Mesenchymal stem cell (in vitro differentiated cells and primary cell): Measurements from ENCODE around the gene DCTN1.

Source experiments
- DNase-seq: peaks from one replicate; pipeline ENCODE4 v3.0.0-alpha.2; 2013
- H2AFZ ChIP-seq: one replicate; pipeline ENCODE4 v1.6.1; 2013; ENCODE audit warnings: low read depth, mild to moderate bottlenecking, control low read depth, inconsistent platforms, low read length, moderate library complexity
- H2AK5ac ChIP-seq: 2 replicates; pipeline ENCODE4 v1.6.1; 2013; ENCODE audit warnings: low read length, moderate library complexity, mild to moderate bottlenecking, inconsistent platforms; ENCODE audit not compliant: severe bottlenecking
- H2BK120ac ChIP-seq: one replicate; pipeline ENCODE4 v1.6.1; 2013; ENCODE audit warnings: low read depth, mild to moderate bottlenecking, inconsistent platforms, low read length, moderate library complexity
- H2BK12ac ChIP-seq, 2 experiments: one replicate each; pipeline ENCODE4 v1.6.1; 2013; ENCODE audit warnings: inconsistent platforms in 2 of 2, low read length in 2 of 2, mild to moderate bottlenecking in 2 of 2, moderate library complexity in 2 of 2, control low read depth in 1 of 2
- H2BK15ac ChIP-seq: one replicate; pipeline ENCODE4 v1.6.1; 2013; ENCODE audit warnings: mild to moderate bottlenecking, low read depth, inconsistent platforms; ENCODE audit not compliant: poor library complexity, severe bottlenecking
- H2BK5ac ChIP-seq: 2 replicates; pipeline ENCODE4 v1.6.1; 2013; ENCODE audit warnings: low read depth, mild to moderate bottlenecking, low read length, control low read depth, inconsistent platforms; ENCODE audit not compliant: poor library complexity, severe bottlenecking
- H3K14ac ChIP-seq, 2 experiments: one replicate each; pipeline ENCODE4 v1.6.1; 2013; ENCODE audit warnings: inconsistent platforms in 2 of 2, low read length in 2 of 2, control low read depth in 1 of 2, mild to moderate bottlenecking in 1 of 2, moderate library complexity in 1 of 2
- H3K18ac ChIP-seq, 2 experiments: one replicate each; pipeline ENCODE4 v1.6.1; 2013; ENCODE audit warnings: inconsistent platforms in 2 of 2, low read length in 2 of 2, control low read depth in 1 of 2, low read depth in 1 of 2, mild to moderate bottlenecking in 1 of 2
- H3K23ac ChIP-seq, 2 experiments: one replicate each; pipeline ENCODE4 v1.6.1; 2013; ENCODE audit warnings: inconsistent platforms in 2 of 2, low read length in 2 of 2, mild to moderate bottlenecking in 2 of 2, moderate library complexity in 2 of 2, control low read depth in 1 of 2
- H3K27ac ChIP-seq: 2 replicates; pipeline ENCODE4 v1.5.1; 2013; ENCODE audit warnings: mild to moderate bottlenecking, moderate library complexity, low read length, control low read depth, inconsistent platforms; ENCODE audit not compliant: poor library complexity, severe bottlenecking
- H3K27me3 ChIP-seq, 2 experiments: 2 replicates each; pipeline versions ENCODE4 v1.6.1 to v1.7.0; 2013; ENCODE audit warnings: low read length in 2 of 2, mild to moderate bottlenecking in 2 of 2, moderate library complexity in 2 of 2, control low read depth in 1 of 2, inconsistent platforms in 1 of 2; ENCODE audit not compliant: control insufficient read depth in 1 of 2, insufficient read depth in 1 of 2
- H3K36me3 ChIP-seq, 2 experiments: 2 replicates each; pipeline versions ENCODE4 v1.6.1 to v1.7.0; 2013; ENCODE audit warnings: low read length in 2 of 2, control low read depth in 1 of 2, inconsistent platforms in 1 of 2, low read depth in 1 of 2, mild to moderate bottlenecking in 1 of 2; ENCODE audit not compliant: insufficient read depth in 2 of 2, control insufficient read depth in 1 of 2
- H3K4ac ChIP-seq, 2 experiments: one replicate each; pipeline ENCODE4 v1.6.1; 2013; ENCODE audit warnings: inconsistent platforms in 2 of 2, low read length in 2 of 2, mild to moderate bottlenecking in 2 of 2, moderate library complexity in 2 of 2, control low read depth in 1 of 2, low read depth in 1 of 2
- H3K4me1 ChIP-seq: 2 replicates; pipeline ENCODE4 v1.6.1; 2013; ENCODE audit warnings: low read depth, low read length, control low read depth; ENCODE audit not compliant: control insufficient read depth, insufficient read depth
- H3K4me2 ChIP-seq: 2 replicates; pipeline ENCODE4 v1.6.1; 2013; ENCODE audit warnings: low read length, mild to moderate bottlenecking, inconsistent platforms; ENCODE audit not compliant: poor library complexity, severe bottlenecking
- H3K4me3 ChIP-seq, 2 experiments: 2 replicates each; pipeline versions ENCODE4 v1.5.1 to v1.7.0; 2013; ENCODE audit warnings: low read length in 2 of 2, mild to moderate bottlenecking in 2 of 2, control low read depth in 1 of 2, low read depth in 1 of 2; ENCODE audit not compliant: insufficient read depth in 1 of 2
- H3K79me1 ChIP-seq: replicated peaks from 2 replicates; pipeline ENCODE4 v1.6.1; 2013; ENCODE audit warnings: mild to moderate bottlenecking, control low read depth, low read length, inconsistent platforms; ENCODE audit not compliant: poor library complexity, severe bottlenecking
- H3K9ac ChIP-seq: 2 replicates; pipeline ENCODE4 v1.7.0; 2013; ENCODE audit warnings: mild to moderate bottlenecking, low read length, moderate library complexity
- H3K9me3 ChIP-seq: 2 replicates; pipeline ENCODE4 v1.7.0; 2013; ENCODE audit warnings: mild to moderate bottlenecking, low read length; ENCODE audit not compliant: control insufficient read depth
- H4K8ac ChIP-seq: one replicate; pipeline ENCODE4 v1.6.1; 2013; ENCODE audit warnings: inconsistent platforms, mild to moderate bottlenecking, low read length, moderate library complexity
- H4K91ac ChIP-seq: one replicate; pipeline ENCODE4 v1.6.1; 2013; ENCODE audit warnings: mild to moderate bottlenecking, low read length, inconsistent platforms
- WGBS: methylation state at CpG from one replicate; pipeline ENCODE4 v1.1.7; 2013; ENCODE audit warnings: mixed read lengths; 5-methylcytosine and 5-hydroxymethylcytosine counted together

The DCTN1 gene

GRCh38 chr2:74396149-74396548, 16.0 kb upstream of the DCTN1 start:
- 88% methylated on average over 1 of the region's 2 CpGs for WGBS
- Histone ChIP-seq H4K91ac (no peak overlapping the region), H2AFZ (no peak overlapping the region), H2BK120ac (no peak overlapping the region), H3K14ac (no peak overlapping the region), H4K8ac (no peak overlapping the region), H3K79me1 (no peaks in the 10 kb centered on the region), H3K36me3 (no peaks in the 10 kb centered on the region), H3K4me1 (peaks cover 2% of the 10 kb centered on the region), H2BK5ac (no peak overlapping the region), H3K4ac (no peak overlapping the region), H3K23ac (no peak overlapping the region), H2AK5ac (no peak overlapping the region), H2BK15ac (no peak overlapping the region), H3K18ac (no peak overlapping the region), H3K27me3 (no peaks in the 10 kb centered on the region), H3K9me3 (no peaks in the 10 kb centered on the region), H3K9ac (no peak overlapping the region), H3K4me2 (no peak overlapping the region), H3K4me3 (no peak overlapping the region), H3K27ac (no peak overlapping the region), H2BK12ac (no peak overlapping the region)
- DNase-seq: no peak

GRCh38 chr2:74393525-74393924, 13.4 kb upstream of the DCTN1 start:
- Histone ChIP-seq H3K18ac (no peak overlapping the region), H3K27ac (no peak overlapping the region), H2BK15ac (no peak overlapping the region), H3K9ac (no peak overlapping the region), H2BK12ac (no peak overlapping the region), H3K4me1 (peaks cover 2% of the 10 kb centered on the region), H3K9me3 (no peaks in the 10 kb centered on the region), H3K14ac (no peak overlapping the region), H3K4me3 (no peak overlapping the region), H3K4ac (no peak overlapping the region), H3K4me2 (no peak overlapping the region), H3K36me3 (no peaks in the 10 kb centered on the region), H3K79me1 (peaks cover 6% of the 10 kb centered on the region), H2BK5ac (no peak overlapping the region), H2BK120ac (no peak overlapping the region), H3K27me3 (no peaks in the 10 kb centered on the region), H2AFZ (no peak overlapping the region), H2AK5ac (no peak overlapping the region), H4K91ac (no peak overlapping the region), H3K23ac (no peak overlapping the region), H4K8ac (no peak overlapping the region)
- whole genome bisulfite sequencing: 89% methylated on average over 1 of the region's 1 CpG
- no peak for DNase-seq

GRCh38 chr2:74392449-74392743, 12.3 kb upstream of the DCTN1 start:
- peaks cover 6% of the 10 kb centered on the region for H3K79me1 ChIP-seq
- no peak overlapping the region for H3K27ac ChIP-seq
- 80% methylated on average over 13 of the region's 13 CpGs for WGBS
- no peaks in the 10 kb centered on the region for H3K27me3 ChIP-seq
- no peak overlapping the region for H2BK12ac ChIP-seq
- peak overlapping the region; percentile 75 for H4K91ac ChIP-seq
- no peak overlapping the region for H3K18ac ChIP-seq
- H3K4me1 ChIP-seq: peaks cover 2% of the 10 kb centered on the region
- no peak for DNase-seq
- peak overlapping the region; percentile 99 for H4K8ac ChIP-seq
- H3K36me3 ChIP-seq: no peaks in the 10 kb centered on the region
- H2BK15ac ChIP-seq: no peak overlapping the region
- no peak overlapping the region for H3K4ac ChIP-seq
- no peak overlapping the region for H2BK5ac ChIP-seq
- no peak overlapping the region for H3K14ac ChIP-seq
- no peak overlapping the region for H2AK5ac ChIP-seq
- no peak overlapping the region for H3K23ac ChIP-seq
- H3K9ac ChIP-seq: peak overlapping the region; percentile 96
- H3K4me3 ChIP-seq: peak overlapping the region in 1 of 2 experiments; percentile 99
- no peaks in the 10 kb centered on the region for H3K9me3 ChIP-seq
- no peak overlapping the region for H2BK120ac ChIP-seq
- H3K4me2 ChIP-seq: peak overlapping the region; percentile 80
- peak overlapping the region; percentile 30 for H2AFZ ChIP-seq

GRCh38 chr2:74391580-74392448, 11.7 kb upstream of the DCTN1 start:
- Histone ChIP-seq H3K23ac (peak overlapping the region in 1 of 2 experiments; percentile 14), H3K9ac (peak overlapping the region; percentile 96), H3K4ac (peak overlapping the region in 1 of 2 experiments; percentile 62), H3K4me3 (peak overlapping the region; percentile 92 to 99), H2AK5ac (no peak overlapping the region), H4K91ac (peak overlapping the region; percentile 88), H3K36me3 (no peaks in the 10 kb centered on the region), H3K27ac (peak overlapping the region; percentile 91), H2BK15ac (peak overlapping the region; percentile 80), H2BK120ac (peak overlapping the region; percentile 85), H3K4me2 (peak overlapping the region; percentile 80), H3K27me3 (no peaks in the 10 kb centered on the region), H3K14ac (no peak overlapping the region), H3K9me3 (no peaks in the 10 kb centered on the region), H2BK5ac (peak overlapping the region; percentile 98), H3K18ac (peak overlapping the region; percentile 86 to 96), H3K79me1 (peaks cover 6% of the 10 kb centered on the region), H2BK12ac (peak overlapping the region in 1 of 2 experiments; percentile 69), H4K8ac (peak overlapping the region; percentile 99), H2AFZ (peak overlapping the region; percentile 30), H3K4me1 (peaks cover 2% of the 10 kb centered on the region)
- DNase-seq: peak; percentile 88
- 4% methylated on average over 59 of the region's 62 CpGs for WGBS
